ENCODE data around the gene CMTM6. TPM values are rescaled to one million over a fixed set of nuclear protein-coding genes. Genes with fewer than 3 reads are reported as not detected.
"Not testable (repeated sequence)": the region's sequence is repeated elsewhere in the genome, so short reads cannot be mapped to it uniquely, and the experiment has no call there.

The CMTM6 gene
- total RNA-seq, 1 donor = 102 TPM

GRCh38 chr3:32471246-32471645 lies 31.4 kb downstream of the CMTM6 start:
- H3K36me3 ChIP-seq (ENCODE audit: insufficient read depth, low read length) = no peaks in the 10 kb centered on the region
- H3K79me2 ChIP-seq (ENCODE audit: insufficient read depth, low read length) = peaks cover 7% of the 10 kb centered on the region
- H3K4me1 ChIP-seq (ENCODE audit: insufficient read depth, low read length) = peaks cover 29% of the 10 kb centered on the region
- no peak overlapping the region for H3K4me2 ChIP-seq (ENCODE audit: insufficient read depth, low read length)
- no peak overlapping the region for H2AFZ ChIP-seq (ENCODE audit: low read length)
- H3K9me3 ChIP-seq (ENCODE audit: low read depth, low read length) = no peaks in the 10 kb centered on the region
- H3K27ac ChIP-seq (ENCODE audit: low read depth, low read length) = no peak overlapping the region
- H3K27me3 ChIP-seq (ENCODE audit: insufficient read depth, low read length) = no peaks in the 10 kb centered on the region
- no peak for DNase-seq (ENCODE audit: insufficient read length, low spot score, missing footprints)
- TF ChIP-seq CTCF (IDR thresholded peaks at IDR 0.05; ENCODE audit: extremely low read depth, low read depth, low read length) = no peak
- peaks cover 18% of the 10 kb centered on the region for H4K20me1 ChIP-seq (ENCODE audit: insufficient read depth, low read length)
- no peak overlapping the region for H3K4me3 ChIP-seq (ENCODE audit: insufficient read depth, low read length)

GRCh38 chr3:32470362-32470761 lies 32.3 kb downstream of the CMTM6 start:
- Histone ChIP-seq H3K27me3 (ENCODE audit: insufficient read depth, low read length) (no peaks in the 10 kb centered on the region), H3K9me3 (ENCODE audit: low read depth, low read length) (no peaks in the 10 kb centered on the region), H2AFZ (ENCODE audit: low read length) (no peak overlapping the region), H3K4me1 (ENCODE audit: insufficient read depth, low read length) (peaks cover 29% of the 10 kb centered on the region), H3K4me2 (ENCODE audit: insufficient read depth, low read length) (no peak overlapping the region), H3K79me2 (ENCODE audit: insufficient read depth, low read length) (peaks cover 7% of the 10 kb centered on the region), H3K4me3 (ENCODE audit: insufficient read depth, low read length) (no peak overlapping the region), H3K36me3 (ENCODE audit: insufficient read depth, low read length) (no peaks in the 10 kb centered on the region), H4K20me1 (ENCODE audit: insufficient read depth, low read length) (peaks cover 18% of the 10 kb centered on the region), H3K27ac (ENCODE audit: low read depth, low read length) (peak overlapping the region; percentile 60)
- DNase-seq (ENCODE audit: insufficient read length, low spot score, missing footprints) = no peak
- TF ChIP-seq CTCF (IDR thresholded peaks at IDR 0.05; ENCODE audit: extremely low read depth, low read depth, low read length) = no peak

GRCh38 chr3:32469151-32469874 lies 33.3 kb downstream of the CMTM6 start:
- Histone ChIP-seq H3K4me3 (ENCODE audit: insufficient read depth, low read length) (no peak overlapping the region), H3K4me2 (ENCODE audit: insufficient read depth, low read length) (peak overlapping the region; percentile 52), H2AFZ (ENCODE audit: low read length) (no peak overlapping the region), H3K4me1 (ENCODE audit: insufficient read depth, low read length) (peaks cover 29% of the 10 kb centered on the region), H3K27ac (ENCODE audit: low read depth, low read length) (peak overlapping the region; percentile 60), H3K27me3 (ENCODE audit: insufficient read depth, low read length) (no peaks in the 10 kb centered on the region), H3K79me2 (ENCODE audit: insufficient read depth, low read length) (peaks cover 7% of the 10 kb centered on the region), H4K20me1 (ENCODE audit: insufficient read depth, low read length) (peaks cover 18% of the 10 kb centered on the region), H3K9me3 (ENCODE audit: low read depth, low read length) (no peaks in the 10 kb centered on the region), H3K36me3 (ENCODE audit: insufficient read depth, low read length) (no peaks in the 10 kb centered on the region)
- TF ChIP-seq CTCF (IDR thresholded peaks at IDR 0.05; ENCODE audit: extremely low read depth, low read depth, low read length) = no peak
- DNase-seq (ENCODE audit: insufficient read length, low spot score, missing footprints) = peak; percentile 97

- Histone ChIP-seq H3K4me2 (ENCODE audit: insufficient read depth, low read length) (peak overlapping the region; percentile 71), H3K36me3 (ENCODE audit: insufficient read depth, low read length) (no peaks in the 10 kb centered on the region), H3K9me3 (ENCODE audit: low read depth, low read length) (no peaks in the 10 kb centered on the region), H3K4me3 (ENCODE audit: insufficient read depth, low read length) (peak overlapping the region; percentile 32), H2AFZ (ENCODE audit: low read length) (no peak overlapping the region), H3K4me1 (ENCODE audit: insufficient read depth, low read length) (peaks cover 22% of the 10 kb centered on the region), H3K27ac (ENCODE audit: low read depth, low read length) (no peak overlapping the region), H4K20me1 (ENCODE audit: insufficient read depth, low read length) (peaks cover 18% of the 10 kb centered on the region), H3K27me3 (ENCODE audit: insufficient read depth, low read length) (no peaks in the 10 kb centered on the region), H3K79me2 (ENCODE audit: insufficient read depth, low read length) (peaks cover 7% of the 10 kb centered on the region)
- DNase-seq (ENCODE audit: insufficient read length, low spot score, missing footprints) = peak; percentile 93
- TF ChIP-seq CTCF (IDR thresholded peaks at IDR 0.05; ENCODE audit: extremely low read depth, low read depth, low read length) = peak; percentile 84
Measured at GRCh38 chr3:32467333-32468070, 35.1 kb downstream of the CMTM6 start.

- not testable (repeated sequence) for H3K79me2 ChIP-seq (ENCODE audit: insufficient read depth, low read length); H3K4me2 ChIP-seq (ENCODE audit: insufficient read depth, low read length); H2AFZ ChIP-seq (ENCODE audit: low read length); H3K9me3 ChIP-seq (ENCODE audit: low read depth, low read length); DNase-seq (ENCODE audit: insufficient read length, low spot score, missing footprints); H3K36me3 ChIP-seq (ENCODE audit: insufficient read depth, low read length); H3K27ac ChIP-seq (ENCODE audit: low read depth, low read length); H3K4me3 ChIP-seq (ENCODE audit: insufficient read depth, low read length); H3K27me3 ChIP-seq (ENCODE audit: insufficient read depth, low read length)
- Histone ChIP-seq H4K20me1 (ENCODE audit: insufficient read depth, low read length) (peaks cover 18% of the 10 kb centered on the region), H3K4me1 (ENCODE audit: insufficient read depth, low read length) (peaks cover 21% of the 10 kb centered on the region)
Measured at GRCh38 chr3:32466808-32467207, 35.8 kb downstream of the CMTM6 start.

GRCh38 chr3:32464726-32465125 lies 37.9 kb downstream of the CMTM6 start:
- DNase-seq (ENCODE audit: insufficient read length, low spot score, missing footprints); H3K36me3 ChIP-seq (ENCODE audit: insufficient read depth, low read length); H2AFZ ChIP-seq (ENCODE audit: low read length); H3K4me3 ChIP-seq (ENCODE audit: insufficient read depth, low read length); H3K9me3 ChIP-seq (ENCODE audit: low read depth, low read length); H3K27me3 ChIP-seq (ENCODE audit: insufficient read depth, low read length); H4K20me1 ChIP-seq (ENCODE audit: insufficient read depth, low read length); H3K4me2 ChIP-seq (ENCODE audit: insufficient read depth, low read length); H3K79me2 ChIP-seq (ENCODE audit: insufficient read depth, low read length); H3K27ac ChIP-seq (ENCODE audit: low read depth, low read length): not testable (repeated sequence)
- peaks cover 12% of the 10 kb centered on the region for H3K4me1 ChIP-seq (ENCODE audit: insufficient read depth, low read length)
